Anterior cingulate cortex (tissue), 58 donors: ENCODE measurements around the gene HBP1.
"Not testable (repeated sequence)": the region's sequence is repeated elsewhere in the genome, so short reads cannot be mapped to it uniquely, and the experiment has no call there.

Experiments
- DNase-seq, 58 donors: peaks; one replicate each; lab custom pipeline; 2025; lab: John Stamatoyannopoulos, UW

Gene HBP1

GRCh38 chr7:107220356-107220755, 51.6 kb downstream of the HBP1 start:
- DNase-seq = no peak

- DNase-seq = not testable (repeated sequence)
Measured at GRCh38 chr7:107220806-107221205, 52.0 kb downstream of the HBP1 start.

- DNase-seq = no peak
Measured at GRCh38 chr7:107224374-107225223, 55.8 kb downstream of the HBP1 start.

- no peak for DNase-seq
Measured at GRCh38 chr7:107228291-107228690, 59.5 kb downstream of the HBP1 start.

- DNase-seq = no peak
Measured at GRCh38 chr7:107230334-107230733, 61.5 kb downstream of the HBP1 start.

GRCh38 chr7:107232568-107233090, 63.8 kb downstream of the HBP1 start:
- peak in 1 of 58 donors; percentile 8 for DNase-seq

GRCh38 chr7:107233174-107233573, 64.4 kb downstream of the HBP1 start:
- DNase-seq = peak in 6 of 58 donors; percentile 8 to 34 (median 14)

- no peak for DNase-seq
Measured at GRCh38 chr7:107233981-107234380, 65.2 kb downstream of the HBP1 start.

- peak in 30 of 58 donors; percentile 12 to 78 (median 38) for DNase-seq
Measured at GRCh38 chr7:107234436-107234835, 65.6 kb downstream of the HBP1 start.

- peak in 2 of 58 donors; percentile 49 to 54 for DNase-seq
Measured at GRCh38 chr7:107236862-107237261, 68.1 kb downstream of the HBP1 start.

GRCh38 chr7:107237451-107237850, 68.6 kb downstream of the HBP1 start:
- DNase-seq = no peak

GRCh38 chr7:107242267-107242666, 73.5 kb downstream of the HBP1 start:
- DNase-seq = no peak

- DNase-seq = no peak
Measured at GRCh38 chr7:107244613-107245012, 75.8 kb downstream of the HBP1 start.

- not testable (repeated sequence) for DNase-seq
Measured at GRCh38 chr7:107246836-107247235, 78.0 kb downstream of the HBP1 start.

GRCh38 chr7:107248551-107249316, 79.9 kb downstream of the HBP1 start:
- no peak for DNase-seq

GRCh38 chr7:107251963-107252362, 83.2 kb downstream of the HBP1 start:
- DNase-seq = no peak
